IMR-90 (cell line): ENCODE results near the gene IFNL3. TPM values are rescaled to one million over a fixed set of nuclear protein-coding genes. Genes with fewer than 3 reads are reported as not detected.

Experiments used
- ATAC-seq: fragments of 200-7000 bp; cut with Tn5 transposase; 2 replicates; pipeline ENCODE4 v1.9.1; 2020; ENCODE audit warnings: low read depth, mild to moderate bottlenecking, moderate library complexity
- BruUV-seq: library from RNA; stranded (reverse); fragments of 400-500 nt; replicated peaks from 2 replicates; lab custom pipeline; 2021; lab: Mats Ljungman, UMichigan
- CTCF ChIA-PET: fragments of 300-600 bp; formaldehyde crosslinking; extraction: SDS; loops from one replicate; lab custom pipeline; 2021; ENCODE audit warnings: antibody characterized with exemption; lab: Yijun Ruan, JAX
- POLR2A ChIA-PET: fragments of 300-600 bp; sonication (Branson Sonifier 250); formaldehyde crosslinking; loops from one replicate; lab custom pipeline; 2022; ENCODE audit warnings: antibody characterized with exemption; ENCODE audit not compliant: unreplicated experiment; lab: Charles Lee
- DNase-seq: peaks from one replicate; pipeline ENCODE4 v3.0.0; 2013
- H2AFZ ChIP-seq: replicated peaks from 2 replicates; pipeline ENCODE3; 2013; ENCODE audit warnings: low read length, mild to moderate bottlenecking; ENCODE audit not compliant: poor library complexity
- H2AK5ac ChIP-seq: 2 replicates; pipeline ENCODE4 v1.6.1; 2013; ENCODE audit warnings: low read depth, low read length, inconsistent platforms
- H2AK9ac ChIP-seq: replicated peaks from 2 replicates; pipeline ENCODE3; 2013; ENCODE audit warnings: mild to moderate bottlenecking, low read depth, low read length, moderate library complexity; ENCODE audit not compliant: poor library complexity
- H2BK120ac ChIP-seq: 2 replicates; pipeline ENCODE4 v1.6.1; 2013; ENCODE audit warnings: low read depth, low read length, inconsistent platforms
- H2BK15ac ChIP-seq: 3 replicates; pipeline ENCODE4 v1.6.1; 2013; ENCODE audit warnings: low read depth, low read length, inconsistent platforms
- H2BK20ac ChIP-seq: 2 replicates; pipeline ENCODE4 v1.6.1; 2013; ENCODE audit warnings: low read depth, mild to moderate bottlenecking, inconsistent platforms, low read length, moderate library complexity
- H2BK5ac ChIP-seq: 2 replicates; pipeline ENCODE4 v1.6.1; 2013; ENCODE audit warnings: mild to moderate bottlenecking, low read depth, low read length, inconsistent platforms; ENCODE audit not compliant: poor library complexity, severe bottlenecking
- H3K14ac ChIP-seq: replicated peaks from 2 replicates; pipeline ENCODE4 v1.6.1; 2013; ENCODE audit warnings: low read depth, low read length, inconsistent platforms
- H3K18ac ChIP-seq: 2 replicates; pipeline ENCODE4 v1.6.1; 2013; ENCODE audit warnings: low read depth, low read length, control low read depth
- H3K23ac ChIP-seq: 2 replicates; pipeline ENCODE4 v1.6.1; 2013; ENCODE audit warnings: low read depth, low read length, inconsistent platforms
- H3K27ac ChIP-seq: 2 replicates; pipeline ENCODE4 v1.5.1; 2013; ENCODE audit warnings: mild to moderate bottlenecking, control low read depth, low read length; ENCODE audit not compliant: insufficient read depth
- H3K27me3 ChIP-seq: 2 replicates; pipeline ENCODE4 v1.6.1; 2013; ENCODE audit warnings: low read length; ENCODE audit not compliant: control insufficient read depth, insufficient read depth
- H3K36me3 ChIP-seq: 2 replicates; pipeline ENCODE4 v1.6.1; 2013; ENCODE audit warnings: low read length, mixed read lengths; ENCODE audit not compliant: control insufficient read depth, insufficient read depth
- H3K4ac ChIP-seq: 2 replicates; pipeline ENCODE4 v1.6.1; 2013; ENCODE audit warnings: low read depth, low read length, inconsistent platforms
- H3K4me1 ChIP-seq: 2 replicates; pipeline ENCODE4 v1.6.1; 2013; ENCODE audit warnings: low read length, mixed read lengths; ENCODE audit not compliant: control insufficient read depth, insufficient read depth
- H3K4me2 ChIP-seq: 2 replicates; pipeline ENCODE4 v1.6.1; 2013; ENCODE audit warnings: low read depth, mild to moderate bottlenecking, control low read depth, low read length, moderate library complexity
- H3K4me3 ChIP-seq: 2 replicates; pipeline ENCODE4 v1.5.1; 2013; ENCODE audit warnings: low read depth, mild to moderate bottlenecking, control low read depth, low read length, moderate library complexity; ENCODE audit not compliant: insufficient read depth
- H3K56ac ChIP-seq: 2 replicates; pipeline ENCODE4 v1.6.1; 2013; ENCODE audit warnings: low read length, inconsistent platforms; ENCODE audit not compliant: insufficient read depth; ENCODE audit errors: extremely low read depth
- H3K79me1 ChIP-seq, 2 experiments: 2 replicates each; pipeline ENCODE4 v1.6.1; 2013; ENCODE audit warnings: low read length in 2 of 2, inconsistent platforms in 1 of 2, low read depth in 1 of 2
- H3K9ac ChIP-seq: 2 replicates; pipeline ENCODE4 v1.6.1; 2013; ENCODE audit warnings: low read depth, low read length, control low read depth
- H3K9me1 ChIP-seq: 2 replicates; pipeline ENCODE4 v1.6.1; 2013; ENCODE audit warnings: low read length, inconsistent platforms; ENCODE audit not compliant: insufficient read depth
- H3K9me3 ChIP-seq: 2 replicates; pipeline ENCODE4 v1.6.1; 2013; ENCODE audit warnings: low read length; ENCODE audit not compliant: control insufficient read depth, insufficient read depth
- H4K20me1 ChIP-seq: 2 replicates; pipeline ENCODE4 v1.6.1; 2013; ENCODE audit warnings: low read length, inconsistent platforms; ENCODE audit not compliant: insufficient read depth
- H4K5ac ChIP-seq: 2 replicates; pipeline ENCODE4 v1.6.1; 2013; ENCODE audit warnings: mild to moderate bottlenecking, low read depth, low read length, control low read depth
- H4K8ac ChIP-seq, 2 experiments: 2 replicates each; pipeline ENCODE4 v1.6.1; 2013; ENCODE audit warnings: low read depth in 2 of 2, low read length in 2 of 2, control low read depth in 1 of 2, inconsistent platforms in 1 of 2
- H4K91ac ChIP-seq: 2 replicates; pipeline ENCODE4 v1.6.1; 2013; ENCODE audit warnings: low read depth, low read length, inconsistent platforms; ENCODE audit not compliant: insufficient read depth
- CTCF ChIP-seq: conservative IDR thresholded peaks from 2 replicates; pipeline ENCODE4 v1.5.1; 2012; ENCODE audit warnings: mild to moderate bottlenecking, low read depth, low read length, improper control_type of control experiment
- MAFK ChIP-seq: IDR thresholded peaks from 2 replicates; pipeline ENCODE4 v1.6.1; 2012; ENCODE audit warnings: low read depth, low read length, improper control_type of control experiment
- MXI1 ChIP-seq: IDR thresholded peaks from 2 replicates; pipeline ENCODE4 v1.6.1; 2012; ENCODE audit warnings: low read depth, mild to moderate bottlenecking, low read length, moderate library complexity, borderline replicate concordance
- NFE2L2 ChIP-seq: fragments of 150-350 bp; IDR thresholded peaks from 2 replicates; pipeline ENCODE4 v1.6.1; 2016; ENCODE audit warnings: low read depth, mild to moderate bottlenecking, low read length
- POLR2A ChIP-seq: IDR thresholded peaks from 2 replicates; pipeline ENCODE4 v1.6.1; 2012; ENCODE audit warnings: mild to moderate bottlenecking, low read depth, low read length
- RAD21 ChIP-seq: IDR thresholded peaks from 2 replicates; pipeline ENCODE4 v1.6.1; 2012; ENCODE audit warnings: low read length, improper control_type of control experiment
- RCOR1 ChIP-seq: IDR thresholded peaks from 2 replicates; pipeline ENCODE4 v1.6.1; 2012; ENCODE audit warnings: mild to moderate bottlenecking, low read length, improper control_type of control experiment; ENCODE audit not compliant: insufficient replicate concordance
- WGBS, 2 experiments: methylation state at CpG; one replicate each; pipeline versions ENCODE4 v1.1.5 to v1.1.7; 2013; ENCODE audit warnings: missing lambda C conversion rate in 2 of 2; ENCODE audit not compliant: insufficient read length in 1 of 2; ENCODE audit errors: extremely low coverage in 2 of 2; 5-methylcytosine and 5-hydroxymethylcytosine counted together
- dilution Hi-C: fragments of 300-500 bp; cut with HindIII; formaldehyde crosslinking; loops from one replicate; pipeline ENCODE4 v1.14.3; 2018; ENCODE audit warnings: low sequenced_read_pairs; ENCODE audit not compliant: unreplicated experiment
- in situ Hi-C: fragments of 300-500 bp; cut with MboI; formaldehyde crosslinking; loops from 3 replicates; pipeline ENCODE4 v1.14.3; 2019; ENCODE audit warnings: low sequenced_read_pairs, inconsistent platforms, mixed read lengths
- intact Hi-C: fragments of 100-400 bp; cut with micrococcal nuclease; formaldehyde crosslinking; loops from 2 replicates; pipeline ENCODE4 v1.10.0; 2022
- polyA plus RNA-seq, 3 experiments: library from polyadenylated mRNA; depleted of rRNA; stranded (reverse); fragments of >200 nt; gene quantifications; 2 replicates each; pipeline ENCODE4 v1.2.3, GENCODE V29; 2012; ENCODE audit warnings: low replicate concordance in 1 of 3
- total RNA-seq: library from RNA; depleted of rRNA; stranded (reverse); fragments of >200 nt; gene quantifications from 2 replicates; pipeline ENCODE4 v1.2.3, GENCODE V29; 2012

IFNL3 gene
- total and polyA plus RNA-seq, 2 of the 4 experiments (the other 2 are of a cell fraction), result not detected

- WGBS, 2 experiments, result no CpG with 5 or more reads among the region's 3 CpGs
- Histone ChIP-seq H4K8ac (no peak overlapping the region), H3K4ac (no peak overlapping the region), H3K27me3 (peaks cover 44% of the 10 kb centered on the region), H3K9me3 (no peaks in the 10 kb centered on the region), H4K5ac (no peak overlapping the region), H3K36me3 (no peaks in the 10 kb centered on the region), H2AK9ac (no peak overlapping the region), H3K56ac (no peak overlapping the region), H3K4me2 (no peak overlapping the region), H3K14ac (no peak overlapping the region), H2AK5ac (no peak overlapping the region), H2BK15ac (no peak overlapping the region), H3K4me1 (no peaks in the 10 kb centered on the region), H4K91ac (no peak overlapping the region), H3K18ac (no peak overlapping the region), H3K4me3 (no peak overlapping the region), H3K27ac (no peak overlapping the region), H3K79me1 (no peaks in the 10 kb centered on the region), H3K9me1 (no peaks in the 10 kb centered on the region), H3K23ac (no peak overlapping the region), H2BK5ac (no peak overlapping the region), H4K20me1 (no peaks in the 10 kb centered on the region), H2BK20ac (no peak overlapping the region), H3K9ac (no peak overlapping the region), H2BK120ac (no peak overlapping the region), H2AFZ (no peak overlapping the region)
- CTCF ChIA-PET, result no interaction called here
- no TSS peak for BruUV-seq
- DNase-seq, result no peak
- in situ Hi-C loops (loop anchor here (25.0 kb wide), 1 partner anchor 743 kb away; no protein-coding TSS in a partner anchor), intact Hi-C loops (no loop called here), dilution Hi-C loops (no loop called here)
- no peak for ATAC-seq
- POLR2A ChIA-PET, result no interaction called here
- no peak for TF ChIP-seq MXI1
- no peak for TF ChIP-seq NFE2L2
- TF ChIP-seq RAD21, result no peak
- TF ChIP-seq CTCF, result no peak
- no peak for TF ChIP-seq RCOR1
- no peak for TF ChIP-seq POLR2A
- no peak for TF ChIP-seq MAFK
Measured at GRCh38 chr19:39205449-39205764, 39.4 kb downstream of the IFNL3 start.
